SJSA1 (cell line): ENCODE measurements around the gene PABPN1L. TPM values are rescaled to one million over a fixed set of nuclear protein-coding genes. Genes with fewer than 3 reads are reported as not detected.

Experiments used
- DNase-seq, 2 experiments: peaks; one replicate each; pipeline ENCODE4 v3.0.0-alpha.2; 2015 to 2020; ENCODE audit warnings: low spot score in 2 of 2, low read depth in 1 of 2
- H3K27ac ChIP-seq: fragments of 250-450 bp; sonication (Bioruptor Pico); 2 replicates; pipeline ENCODE4 v1.5.1; 2020; ENCODE audit warnings: mild to moderate bottlenecking, moderate library complexity
- H3K27me3 ChIP-seq: fragments of 250-450 bp; sonication (Bioruptor Pico); replicated peaks from 2 replicates; pipeline ENCODE4 v1.5.1; 2020; ENCODE audit warnings: mild to moderate bottlenecking, moderate library complexity
- H3K36me3 ChIP-seq: fragments of 250-450 bp; sonication (Bioruptor Pico); 2 replicates; pipeline ENCODE4 v1.5.1; 2020; ENCODE audit warnings: mild to moderate bottlenecking
- H3K4me1 ChIP-seq: fragments of 250-450 bp; sonication (Bioruptor Pico); replicated peaks from 2 replicates; pipeline ENCODE4 v1.6.1; 2021; ENCODE audit warnings: mild to moderate bottlenecking
- H3K4me3 ChIP-seq: fragments of 250-450 bp; sonication (Bioruptor Pico); 2 replicates; pipeline ENCODE4 v1.5.1; 2020; ENCODE audit warnings: mild to moderate bottlenecking
- H3K9me3 ChIP-seq: fragments of 250-450 bp; sonication (Bioruptor Pico); replicated peaks from 2 replicates; pipeline ENCODE4 v1.5.1; 2020; ENCODE audit warnings: mild to moderate bottlenecking
- total RNA-seq: library from RNA; depleted of rRNA; stranded (reverse); fragments of >200 nt; shearing (Covaris generic); gene quantifications from 2 replicates; pipeline ENCODE4 v1.2.3, GENCODE V29; 2014

PABPN1L gene
- total RNA-seq, 1 experiment from 2014 or later = not detected

DNA sequence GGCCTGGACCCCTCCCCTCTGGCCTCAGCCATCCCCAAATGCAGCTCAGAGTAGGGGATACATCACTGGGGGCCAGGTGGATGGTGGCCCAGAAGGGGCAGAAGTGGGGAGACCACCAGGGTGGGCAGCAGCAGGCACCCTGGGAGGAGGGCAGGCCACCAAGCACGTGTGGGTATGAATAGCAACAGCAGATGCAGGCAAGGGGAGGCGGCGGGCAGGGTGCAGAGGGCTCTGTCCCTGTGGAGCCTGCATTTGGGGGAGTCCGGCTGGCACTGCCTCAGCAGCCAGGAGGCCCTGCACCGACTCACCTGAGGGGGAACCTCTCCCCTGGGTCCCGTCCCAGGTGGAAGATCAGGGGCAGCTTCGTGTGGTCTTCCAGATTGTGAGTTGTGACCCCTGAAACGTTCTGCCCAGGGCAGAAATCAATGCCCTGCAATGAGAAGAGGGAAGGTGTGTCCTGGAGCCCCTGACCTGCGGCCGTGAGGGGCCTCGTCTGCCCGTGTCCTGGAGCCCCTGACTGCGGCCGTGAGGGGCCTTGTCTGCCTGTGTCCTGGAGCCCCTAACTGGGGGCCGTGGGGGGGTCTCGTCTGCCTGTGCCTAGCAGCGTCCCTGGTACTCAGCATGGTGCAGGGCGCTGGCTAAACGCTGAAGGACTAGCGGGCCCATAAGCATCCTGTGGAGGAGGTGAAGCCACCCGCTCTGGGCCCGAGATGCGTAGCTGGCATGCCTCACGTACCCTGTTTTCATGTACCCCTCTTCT is 44.0 kb downstream of the PABPN1L start:
- Histone ChIP-seq H3K4me1 (no peaks in the 10 kb centered on the region), H3K4me3 (no peak overlapping the region), H3K27ac (no peak overlapping the region), H3K27me3 (no peaks in the 10 kb centered on the region), H3K36me3 (peaks cover 16% of the 10 kb centered on the region; the same call in 1 of the 2 replicates), H3K9me3 (no peaks in the 10 kb centered on the region)
- no peak for DNase-seq

DNA sequence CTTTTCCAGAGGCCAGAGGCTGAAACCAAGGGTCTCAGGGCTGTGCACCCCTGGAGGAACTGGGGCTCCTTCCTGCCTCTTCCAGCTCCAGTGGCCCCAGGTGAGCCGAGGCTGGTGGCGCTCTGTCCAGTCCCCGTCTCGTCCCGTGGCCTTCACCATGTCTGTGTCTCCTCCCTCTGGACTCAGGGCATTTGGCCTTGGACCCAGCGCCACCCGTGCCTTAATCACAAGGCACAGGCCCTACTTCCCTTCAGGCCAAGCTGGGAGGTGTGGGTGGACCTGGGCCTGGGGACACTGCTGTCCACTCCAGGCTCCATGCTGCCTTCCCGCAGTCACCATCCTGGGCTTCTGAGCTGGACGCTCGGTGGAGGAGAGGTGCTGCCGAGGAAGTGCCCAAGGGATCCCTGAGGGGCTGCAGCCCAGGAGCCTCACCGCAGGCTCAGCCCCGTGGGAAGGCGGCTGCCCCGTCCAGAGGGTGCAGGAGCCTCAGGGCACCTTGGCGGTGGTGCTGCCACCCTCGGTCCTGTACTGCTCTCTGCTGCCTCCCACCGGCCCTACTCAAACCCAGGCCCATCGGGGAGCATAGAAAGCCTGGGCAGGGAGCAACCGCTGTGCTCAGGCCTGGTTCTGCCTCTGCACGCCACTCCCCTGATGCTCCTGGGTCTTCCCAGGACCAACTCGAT is 45.2 kb downstream of the PABPN1L start:
- no peak for DNase-seq

DNA sequence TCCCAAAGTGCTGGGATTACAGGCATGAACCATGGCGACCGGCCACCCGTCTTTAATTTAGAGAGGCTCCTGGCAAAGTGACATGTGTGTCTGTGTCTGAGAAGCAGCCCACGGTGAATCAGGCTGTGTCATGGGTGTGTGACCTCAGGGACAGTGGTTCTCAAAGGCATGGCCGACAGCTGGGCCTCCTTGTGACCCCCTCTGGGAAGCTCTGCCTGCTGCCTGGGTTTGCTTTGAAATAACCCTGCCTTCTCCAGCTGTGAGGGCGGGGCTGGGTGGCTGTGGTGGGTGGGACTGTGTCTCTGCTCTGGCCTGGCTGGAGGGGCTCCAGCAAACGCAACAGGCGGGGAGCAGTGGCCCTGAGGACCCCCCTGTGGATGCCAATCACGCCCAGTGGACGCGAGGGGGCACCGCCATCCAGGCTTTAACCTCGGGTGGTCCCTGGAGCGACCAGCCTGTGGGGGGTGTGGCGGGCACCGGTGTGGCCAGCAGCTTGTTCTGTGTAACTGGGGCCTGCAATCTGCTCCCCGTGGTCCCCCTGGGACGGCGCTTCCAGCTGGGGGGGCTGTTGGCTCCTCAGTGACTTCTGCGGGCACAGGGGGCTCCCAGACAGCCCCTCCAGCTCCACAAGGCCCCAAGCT is 46.0 kb downstream of the PABPN1L start:
- peaks cover 16% of the 10 kb centered on the region; the same call in 1 of the 2 replicates for H3K36me3 ChIP-seq
- no peaks in the 10 kb centered on the region for H3K9me3 ChIP-seq
- no peaks in the 10 kb centered on the region for H3K4me1 ChIP-seq
- no peak overlapping the region for H3K27ac ChIP-seq
- no peaks in the 10 kb centered on the region for H3K27me3 ChIP-seq
- no peak overlapping the region for H3K4me3 ChIP-seq
- no peak for DNase-seq

More for the DNA sequence above, 45.2 kb downstream of the PABPN1L start:
- H3K9me3 ChIP-seq = no peaks in the 10 kb centered on the region
- no peak overlapping the region for H3K27ac ChIP-seq
- no peaks in the 10 kb centered on the region for H3K4me1 ChIP-seq
- H3K36me3 ChIP-seq = peaks cover 16% of the 10 kb centered on the region; the same call in 1 of the 2 replicates
- H3K27me3 ChIP-seq = no peaks in the 10 kb centered on the region
- H3K4me3 ChIP-seq = no peak overlapping the region

DNA sequence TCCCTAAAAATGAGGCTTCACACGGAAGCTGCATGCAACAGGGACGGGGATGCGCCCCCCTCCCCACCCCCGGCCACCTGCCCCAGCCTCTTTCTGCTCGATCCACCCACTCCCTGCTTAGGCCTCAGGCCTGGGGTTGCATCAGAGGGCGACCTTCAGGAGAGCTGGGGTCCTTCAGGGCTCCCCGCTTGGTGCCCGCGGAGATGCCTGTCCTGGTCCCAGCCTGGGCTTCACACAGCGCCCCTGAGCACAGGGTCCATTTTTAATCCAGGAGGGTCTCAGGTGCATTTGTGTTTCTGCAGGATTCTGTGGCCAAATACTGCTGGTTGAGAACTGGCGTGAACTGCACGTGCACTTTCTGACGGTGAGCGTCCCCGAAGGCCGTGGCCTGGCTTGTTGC is 47.3 kb downstream of the PABPN1L start:
- Histone ChIP-seq H3K27ac (no peak overlapping the region), H3K9me3 (no peaks in the 10 kb centered on the region), H3K36me3 (peaks cover 11% of the 10 kb centered on the region; the same call in 1 of the 2 replicates), H3K27me3 (no peaks in the 10 kb centered on the region), H3K4me1 (no peaks in the 10 kb centered on the region), H3K4me3 (no peak overlapping the region)
- no peak for DNase-seq

DNA sequence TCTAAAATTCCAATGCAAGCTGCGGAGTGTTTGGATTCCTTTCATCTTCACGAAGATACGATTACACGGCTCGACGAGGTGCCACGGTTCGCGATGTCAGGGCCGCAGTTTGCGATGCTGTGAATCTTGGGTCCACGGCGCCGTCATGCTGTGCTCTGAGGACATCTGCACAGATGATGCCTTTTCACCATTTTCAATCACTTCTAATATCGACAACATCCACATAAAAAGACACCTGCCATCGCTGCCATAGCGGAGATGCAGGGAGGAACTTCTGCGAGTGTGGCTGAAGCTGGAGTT is 47.9 kb downstream of the PABPN1L start:
- Histone ChIP-seq H3K9me3 (no peaks in the 10 kb centered on the region), H3K4me3 (no peak overlapping the region), H3K27ac (no peak overlapping the region), H3K4me1 (no peaks in the 10 kb centered on the region), H3K36me3 (peaks cover 11% of the 10 kb centered on the region; the same call in 1 of the 2 replicates), H3K27me3 (no peaks in the 10 kb centered on the region)
- no peak for DNase-seq

DNA sequence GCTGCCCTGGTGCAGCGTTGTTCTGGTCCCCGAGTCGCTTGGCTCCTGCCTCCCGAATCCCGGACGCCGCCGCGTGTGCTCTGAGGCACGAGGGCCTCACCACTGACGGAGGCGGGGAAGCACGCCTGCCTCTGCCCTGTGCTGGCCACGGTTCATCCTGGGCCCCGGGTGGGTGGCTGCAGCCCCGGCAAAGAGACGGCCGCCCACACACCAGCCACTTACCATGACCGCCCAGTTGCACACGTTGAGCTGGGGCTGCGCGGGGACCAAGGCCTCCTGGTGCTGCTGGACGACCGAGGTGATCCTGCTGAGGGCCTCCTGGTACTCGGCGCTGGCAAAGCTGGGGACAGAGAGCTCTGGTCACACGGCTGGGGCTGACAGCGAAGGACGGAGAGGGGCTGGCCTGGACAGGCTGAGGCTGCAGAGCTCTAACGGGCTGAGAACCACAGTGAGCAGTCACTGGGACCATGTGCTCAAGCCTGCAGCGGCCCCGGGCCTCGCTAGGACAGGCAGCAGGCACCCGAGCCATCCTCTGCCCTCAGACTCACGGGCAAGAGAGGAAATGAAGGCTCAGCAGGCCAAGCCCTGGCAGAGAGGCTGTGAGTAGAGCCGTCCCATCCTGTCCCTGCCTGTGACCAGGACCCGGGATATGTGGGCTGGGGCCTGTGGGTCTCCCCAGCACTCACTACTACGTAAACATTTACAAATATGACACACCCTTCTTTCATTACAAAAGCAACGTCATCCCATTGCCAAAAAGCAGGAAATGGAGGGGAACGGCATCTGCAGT is 48.5 kb downstream of the PABPN1L start:
- Histone ChIP-seq H3K9me3 (no peaks in the 10 kb centered on the region), H3K27me3 (no peaks in the 10 kb centered on the region), H3K4me3 (no peak overlapping the region), H3K36me3 (peaks cover 11% of the 10 kb centered on the region; the same call in 1 of the 2 replicates), H3K4me1 (peaks cover under 1% of the 10 kb centered on the region), H3K27ac (no peak overlapping the region)
- DNase-seq = no peak

DNA sequence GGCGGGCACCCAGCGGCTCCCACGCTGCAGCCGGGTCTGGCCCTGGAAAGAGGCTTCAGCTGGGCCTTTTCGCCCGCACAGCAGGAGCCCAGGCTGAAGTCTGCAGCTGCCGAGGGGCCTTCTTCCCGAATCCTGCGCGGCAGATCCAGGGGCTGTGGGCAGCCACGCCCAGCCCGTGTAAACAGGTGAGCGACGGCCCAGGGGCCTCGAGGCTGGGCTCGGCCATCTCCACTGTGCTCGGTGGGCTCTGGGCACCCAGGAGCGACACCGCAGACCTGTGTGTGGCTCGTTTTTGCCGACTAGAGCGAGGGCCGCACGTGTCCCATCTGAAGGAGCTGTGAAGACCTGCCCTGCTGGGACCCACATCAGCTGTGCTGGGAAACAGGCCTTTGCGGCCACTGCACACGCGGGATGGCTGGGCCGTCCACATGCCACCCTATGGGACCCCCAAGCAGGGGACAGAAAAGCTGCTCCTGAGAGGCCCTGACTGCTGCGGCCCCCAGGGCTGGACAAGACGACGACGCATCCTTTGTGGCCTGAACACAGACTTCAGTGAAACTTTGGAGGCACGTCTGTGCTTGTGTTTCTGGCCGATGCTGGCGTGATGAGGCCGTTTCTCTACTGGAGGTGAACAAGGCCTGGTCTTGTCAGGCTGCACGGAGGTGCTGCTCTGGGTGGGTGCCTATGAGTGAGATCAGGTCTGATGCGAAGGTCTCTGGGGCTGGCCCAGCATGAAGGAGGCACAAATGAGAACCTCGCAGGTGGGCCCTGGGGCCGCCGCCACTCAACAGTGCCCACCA is 49.5 kb downstream of the PABPN1L start:
- DNase-seq = no peak
- Histone ChIP-seq H3K36me3 (peaks cover 7% of the 10 kb centered on the region; the same call in 1 of the 2 replicates), H3K9me3 (no peaks in the 10 kb centered on the region), H3K4me1 (peaks cover 11% of the 10 kb centered on the region), H3K27ac (no peak overlapping the region), H3K4me3 (no peak overlapping the region), H3K27me3 (no peaks in the 10 kb centered on the region)

DNA sequence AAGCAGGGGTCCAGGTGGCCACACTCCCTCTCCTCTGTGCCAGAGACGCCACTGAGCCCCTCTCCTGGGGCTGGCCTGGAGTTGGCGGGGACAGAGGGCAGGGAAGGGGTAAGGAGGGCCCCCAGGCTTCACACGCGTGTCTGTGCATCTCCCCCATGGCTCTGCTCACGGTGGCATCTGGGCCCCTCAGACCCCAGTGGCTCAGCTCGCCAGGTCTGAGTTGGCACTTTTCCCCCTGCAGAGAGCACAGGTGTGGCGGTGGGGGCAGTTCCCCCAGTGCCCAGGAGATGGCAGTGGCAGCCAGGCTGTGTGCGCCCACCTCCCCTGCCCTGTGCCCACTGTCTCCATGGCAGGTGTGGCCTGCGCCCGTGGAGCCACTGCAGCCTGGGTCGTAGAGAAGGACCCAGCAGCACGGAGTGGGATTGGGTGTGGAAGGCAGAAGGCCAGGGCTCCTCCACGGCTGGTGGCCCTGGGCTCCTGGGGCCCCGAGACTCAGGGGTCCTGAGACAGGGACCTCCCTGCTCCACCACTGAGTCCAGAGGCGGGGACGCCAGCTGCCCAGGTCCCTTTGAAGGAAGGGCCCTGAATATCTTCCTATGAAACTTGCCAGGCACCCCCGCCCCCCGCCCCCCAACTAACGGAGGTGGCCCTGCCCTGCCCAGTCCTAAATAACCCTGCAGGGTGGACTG is 50.4 kb downstream of the PABPN1L start:
- no peak overlapping the region for H3K4me3 ChIP-seq
- DNase-seq = no peak
- H3K36me3 ChIP-seq = no peaks in the 10 kb centered on the region
- no peaks in the 10 kb centered on the region for H3K9me3 ChIP-seq
- H3K27ac ChIP-seq = no peak overlapping the region
- H3K4me1 ChIP-seq = peaks cover 17% of the 10 kb centered on the region
- H3K27me3 ChIP-seq = no peaks in the 10 kb centered on the region

DNA sequence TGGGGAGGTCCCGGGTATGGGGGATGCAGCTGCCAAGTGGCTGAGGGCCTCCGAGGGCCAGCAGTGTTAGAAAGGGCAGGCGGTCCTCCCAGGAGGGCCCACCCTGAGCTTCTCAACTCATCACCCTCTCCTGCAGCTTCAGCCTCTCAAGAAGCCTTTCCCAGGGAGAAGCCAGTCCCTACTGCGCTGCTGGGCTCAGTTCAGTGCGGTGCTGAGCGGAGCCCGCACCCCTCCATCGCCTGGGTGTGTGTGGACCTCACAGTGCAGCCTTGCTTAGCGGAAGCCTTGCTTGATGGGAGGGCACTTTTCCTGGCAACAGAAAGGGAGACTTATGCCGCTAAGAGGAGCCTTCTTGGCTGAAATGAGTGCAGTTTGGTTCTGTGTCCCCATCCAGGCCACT is 51.2 kb downstream of the PABPN1L start:
- H3K36me3 ChIP-seq = peaks cover 7% of the 10 kb centered on the region
- peaks cover 26% of the 10 kb centered on the region for H3K4me1 ChIP-seq
- no peak overlapping the region for H3K4me3 ChIP-seq
- H3K27me3 ChIP-seq = no peaks in the 10 kb centered on the region
- H3K27ac ChIP-seq = no peak overlapping the region
- no peak for DNase-seq
- H3K9me3 ChIP-seq = no peaks in the 10 kb centered on the region

DNA sequence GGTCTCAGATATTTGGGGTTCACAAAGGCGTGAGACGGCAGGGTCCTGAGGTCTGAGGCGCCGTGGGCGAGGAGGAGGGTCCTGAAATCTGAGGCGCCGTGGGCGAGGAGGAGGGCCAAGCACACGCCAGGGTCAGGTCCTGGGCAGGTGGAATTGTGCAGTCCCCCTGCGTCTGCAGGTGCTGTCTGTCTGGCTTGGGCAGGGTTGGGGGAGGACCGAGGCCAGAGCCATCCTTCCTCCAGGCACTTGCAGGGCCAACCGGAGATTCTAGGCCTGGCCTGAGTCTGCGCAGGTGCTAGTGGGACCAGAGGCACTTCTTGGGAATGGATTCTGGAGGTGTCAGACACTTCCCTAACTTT is 52.3 kb downstream of the PABPN1L start:
- Histone ChIP-seq H3K27me3 (no peaks in the 10 kb centered on the region), H3K27ac (no peak overlapping the region), H3K4me3 (no peak overlapping the region), H3K36me3 (peaks cover 18% of the 10 kb centered on the region), H3K4me1 (peaks cover 37% of the 10 kb centered on the region), H3K9me3 (no peaks in the 10 kb centered on the region)
- DNase-seq = no peak
